Small intestine (tissue), 16 donors: ENCODE measurements around the gene SLC44A4. TPM values are rescaled to one million over a fixed set of nuclear protein-coding genes. Genes with fewer than 3 reads are reported as not detected.

Experiments
- DNase-seq, 2 donors: peaks; one replicate each; pipeline versions ENCODE4 v3.0.0 to v3.0.0-alpha.2; 2013
- FAIRE-seq: peaks from 2 replicates; lab custom pipeline; 2012; peaks lifted over from hg19 to GRCh38; lab: Jason Lieb, UNC
- H3K27ac ChIP-seq, 3 donors: one replicate each; pipeline ENCODE4 v1.5.1; 2013; ENCODE audit warnings: low read length in 2 of 3, mild to moderate bottlenecking in 2 of 3, control low read depth in 1 of 3, inconsistent platforms in 1 of 3, low read depth in 1 of 3, moderate library complexity in 1 of 3
- H3K27me3 ChIP-seq, 3 donors: one replicate each; pipeline ENCODE4 v1.6.1; 2013; ENCODE audit warnings: low read length in 3 of 3, inconsistent platforms in 1 of 3; ENCODE audit not compliant: control insufficient read depth in 3 of 3, insufficient read depth in 3 of 3
- H3K36me3 ChIP-seq, 3 donors: one replicate each; pipeline ENCODE4 v1.6.1; 2013; ENCODE audit warnings: low read length in 3 of 3, inconsistent platforms in 1 of 3, low read depth in 1 of 3, mild to moderate bottlenecking in 1 of 3, moderate library complexity in 1 of 3; ENCODE audit not compliant: control insufficient read depth in 3 of 3, insufficient read depth in 2 of 3
- H3K4me1 ChIP-seq, 3 donors: one replicate each; pipeline ENCODE4 v1.6.1; 2013; ENCODE audit warnings: low read length in 2 of 3, inconsistent platforms in 1 of 3, low read depth in 1 of 3, mild to moderate bottlenecking in 1 of 3, moderate library complexity in 1 of 3; ENCODE audit not compliant: control insufficient read depth in 3 of 3, insufficient read depth in 2 of 3
- H3K4me3 ChIP-seq, 3 donors: one replicate each; pipeline ENCODE4 v1.5.1; 2013; ENCODE audit warnings: low read length in 3 of 3, control low read depth in 1 of 3, inconsistent platforms in 1 of 3, low read depth in 1 of 3, mild to moderate bottlenecking in 1 of 3, moderate library complexity in 1 of 3
- H3K9me3 ChIP-seq, 2 donors: one replicate each; pipeline ENCODE4 v1.6.1; 2013; ENCODE audit warnings: low read depth in 1 of 2, low read length in 1 of 2; ENCODE audit not compliant: control insufficient read depth in 2 of 2, insufficient read depth in 1 of 2
- WGBS, 3 donors: extraction: QIAGEN DNeasy Blood & Tissue Kit; methylation state at CpG; one replicate each; pipeline ENCODE4 v1.1.7; 2013; 5-methylcytosine and 5-hydroxymethylcytosine counted together
- long read RNA-seq, 10 donors: transcript quantifications; one replicate each; lab custom pipeline, GENCODE V29; 2026
- polyA plus RNA-seq, 4 donors: library from polyadenylated mRNA; stranded (reverse) in 3 of 4; unstranded in 1 of 4; fragments of 200-250 nt in 3 of 4; fragments of 120-200 nt in 1 of 4; gene quantifications; one replicate each; pipeline versions ENCODE4 v1.2.1 to v1.2.3, GENCODE V29; 2013
- donor health status: healthy with polysubstance abuse.
- donor health status: control.
- donor health status: control.
- donor health status: Bipolar disorder and iron deficiency.
- donor health status: healthy.

The SLC44A4 gene
- polyA plus RNA-seq = 100 to 1,000 TPM in 3 of 4 donors, 10 to 100 TPM in 1; 82.3 to 215 (median 130) TPM
- long read RNA-seq, donor 1, transcript SLC44A4-202 (21 exons, 2,589 nt) = major isoform, 19 of 64 reads
- long read RNA-seq, donor 1, partial matches to known transcripts = 40 of 64 reads
- long read RNA-seq, donor 1, other reads (novel, unspliced or antisense) = 0 of 64 reads
- long read RNA-seq, donor 2, transcript SLC44A4-202 (21 exons, 2,589 nt) = major isoform, 9 of 25 reads
- long read RNA-seq, donor 2, partial matches to known transcripts = 15 of 25 reads
- long read RNA-seq, donor 2, other reads (novel, unspliced or antisense) = 0 of 25 reads
- long read RNA-seq, donor 3, partial matches to known transcripts = 10 of 17 reads
- long read RNA-seq, donor 3, other reads (novel, unspliced or antisense) = 0 of 17 reads
- long read RNA-seq, donor 4 = 0 reads
- long read RNA-seq, donor 5, partial matches to known transcripts = 0 of 1 reads
- long read RNA-seq, donor 5, other reads (novel, unspliced or antisense) = 0 of 1 reads
- long read RNA-seq, donor 6, transcript SLC44A4-202 (21 exons, 2,589 nt) = major isoform, 15 of 42 reads
- long read RNA-seq, donor 6, partial matches to known transcripts = 24 of 42 reads
- long read RNA-seq, donor 6, other reads (novel, unspliced or antisense) = 0 of 42 reads
- long read RNA-seq, donor 7 = 0 reads
- long read RNA-seq, donor 8 = 0 reads
- long read RNA-seq, donor 9, partial matches to known transcripts = 0 of 4 reads
- long read RNA-seq, donor 9, other reads (novel, unspliced or antisense) = 0 of 4 reads
- long read RNA-seq, donor 10, transcript SLC44A4-202 (21 exons, 2,589 nt) = major isoform, 13 of 18 reads
- long read RNA-seq, donor 10, partial matches to known transcripts = 5 of 18 reads
- long read RNA-seq, donor 10, other reads (novel, unspliced or antisense) = 0 of 18 reads

GRCh38 chr6:31878726-31879125 lies at the start of gene SLC44A4:
Gene SLC44A4 (minus strand): TSS chr6:31878997. CDS start chr6:31878980, 17 bp downstream.
- Histone ChIP-seq H3K4me1 (peaks cover 0 to 24% (median 0%) of the 10 kb centered on the region in 3 donors), H3K36me3 (peaks cover 9 to 74% (median 16%) of the 10 kb centered on the region in 3 donors), H3K4me3 (peak within 1 kb of the TSS; percentile 66 to 87 (median 83)), H3K27ac (peak within 1 kb of the TSS; percentile 89 to 99 (median 99)), H3K27me3 (no peaks in the 10 kb centered on the region), H3K9me3 (no peaks in the 10 kb centered on the region)
- DNase-seq (peak; percentile 81 to 92), FAIRE-seq (no peak)
- WGBS, 3 donors = 16 to 37% (median 37%) methylated on average over 18 of the region's 18 CpGs

GRCh38 chr6:31928672-31928939 lies 49.8 kb upstream of the SLC44A4 start:
- FAIRE-seq = no peak
- 81 to 93% (median 87%) methylated on average over 9 of the region's 9 CpGs for WGBS, 3 donors
- H3K4me1 ChIP-seq = peaks cover 0 to 16% (median 8%) of the 10 kb centered on the region in 3 donors

GRCh38 chr6:31927863-31928671 lies 49.3 kb upstream of the SLC44A4 start:
- FAIRE-seq = no peak
- Histone ChIP-seq H3K4me3 (peak overlapping the region in 2 of 3 donors; percentile 21 to 22), H3K36me3 (no peaks in the 10 kb centered on the region), H3K4me1 (peaks cover 0 to 16% (median 8%) of the 10 kb centered on the region in 3 donors), H3K27me3 (no peaks in the 10 kb centered on the region), H3K27ac (peak overlapping the region; percentile 19 to 69 (median 27)), H3K9me3 (peaks cover 0 to 4% of the 10 kb centered on the region in 2 donors)
- DNase-seq = no peak
- 45 to 61% (median 58%) methylated on average over 11 of the region's 11 CpGs for WGBS, 3 donors

More at GRCh38 chr6:31928672-31928939, 49.8 kb upstream of the SLC44A4 start:
- Histone ChIP-seq H3K27ac (no peak overlapping the region), H3K4me3 (no peak overlapping the region), H3K36me3 (no peaks in the 10 kb centered on the region), H3K27me3 (no peaks in the 10 kb centered on the region), H3K9me3 (peaks cover 0 to 6% of the 10 kb centered on the region in 2 donors)
- no peak for DNase-seq

- Histone ChIP-seq H3K27ac (peak within 1 kb of the TSS; percentile 19 to 69 (median 27)), H3K4me1 (peaks cover 0 to 16% (median 8%) of the 10 kb centered on the region in 3 donors), H3K9me3 (peaks cover 0 to 3% of the 10 kb centered on the region in 2 donors), H3K36me3 (no peaks in the 10 kb centered on the region), H3K4me3 (peak within 1 kb of the TSS in 2 of 3 donors; percentile 21 to 22), H3K27me3 (no peaks in the 10 kb centered on the region)
- no peak for FAIRE-seq
- 35 to 50% (median 48%) methylated on average over 11 of the region's 11 CpGs for WGBS, 3 donors
- DNase-seq = peak; percentile 40 to 45
Observed at GRCh38 chr6:31927242-31927862, 48.6 kb upstream of the SLC44A4 start, which contains the start of gene C2. Gene C2 (plus strand): TSS chr6:31927717. CDS start chr6:31927753, 36 bp downstream.

- Histone ChIP-seq H3K4me1 (peaks cover 0 to 14% (median 3%) of the 10 kb centered on the region in 3 donors), H3K27ac (no peak overlapping the region), H3K27me3 (no peaks in the 10 kb centered on the region), H3K36me3 (no peaks in the 10 kb centered on the region), H3K9me3 (peaks cover 0 to 3% of the 10 kb centered on the region in 2 donors), H3K4me3 (no peak overlapping the region)
- no peak for DNase-seq
- no peak for FAIRE-seq
- WGBS, 3 donors = 10 to 18% (median 16%) methylated on average over 5 of the region's 5 CpGs
Observed at GRCh38 chr6:31922942-31923341, 44.1 kb upstream of the SLC44A4 start.

GRCh38 chr6:31920811-31921210 lies 42.0 kb upstream of the SLC44A4 start:
- Histone ChIP-seq H3K4me1 (peaks cover 0 to 6% (median 0%) of the 10 kb centered on the region in 3 donors), H3K4me3 (no peak overlapping the region), H3K36me3 (no peaks in the 10 kb centered on the region), H3K27me3 (no peaks in the 10 kb centered on the region), H3K9me3 (peaks cover 0 to under 1% of the 10 kb centered on the region in 2 donors), H3K27ac (no peak overlapping the region)
- WGBS, 3 donors = 73 to 81% (median 77%) methylated on average over 2 of the region's 2 CpGs
- no peak for DNase-seq
- FAIRE-seq = no peak

- no peak overlapping the region for H3K4me3 ChIP-seq
- 84 to 86% (median 85%) methylated on average over 6 of the region's 6 CpGs for WGBS, 3 donors
- DNase-seq = no peak
- no peaks in the 10 kb centered on the region for H3K27me3 ChIP-seq
- no peak overlapping the region for H3K27ac ChIP-seq
- H3K4me1 ChIP-seq = peaks cover 0 to 6% (median 0%) of the 10 kb centered on the region in 3 donors
- H3K36me3 ChIP-seq = no peaks in the 10 kb centered on the region
- no peak for FAIRE-seq
- no peaks in the 10 kb centered on the region for H3K9me3 ChIP-seq
Observed at GRCh38 chr6:31919624-31920303, 41.0 kb upstream of the SLC44A4 start.
